Omental fat pad (tissue), 4 donors: ENCODE data around the gene PHKB. TPM values are rescaled to one million over a fixed set of nuclear protein-coding genes. Genes with fewer than 3 reads are reported as not detected.

Experiments used
- ATAC-seq: fragments of 150-250 bp; one replicate; pipeline ENCODE4 v1.9.1; 2016; ENCODE audit warnings: mild to moderate bottlenecking, moderate library complexity; ENCODE audit not compliant: low FRiP score
- DNase-seq: peaks from one replicate; pipeline ENCODE4 v3.0.0-alpha.2; 2019; ENCODE audit warnings: low spot score
- CTCF ChIP-seq, 3 donors: fragments of 450-650 bp; IDR thresholded peaks; one replicate each; pipeline ENCODE4 v1.5.1; 2016 to 2017; ENCODE audit warnings: antibody characterized with exemption in 3 of 3, mild to moderate bottlenecking in 3 of 3, moderate library complexity in 2 of 3
- total RNA-seq, 4 donors: library from RNA; depleted of rRNA; stranded (reverse); fragments of >200 nt; gene quantifications; one replicate each; pipeline ENCODE4 v1.1.0, GENCODE V29; 2016

The PHKB gene
- total RNA-seq, 4 donors from 2014 or later: 55.1 to 112 (median 66.4) TPM

- ATAC-seq (no peak), DNase-seq (no peak)
- TF ChIP-seq CTCF (IDR thresholded peaks at IDR 0.05): no peak
Measured at GRCh38 chr16:47483616-47484015, 22.5 kb downstream of the PHKB start.

GRCh38 chr16:47486856-47487255, 25.7 kb downstream of the PHKB start:
- DNase-seq (no peak), ATAC-seq (no peak)
- no peak for TF ChIP-seq CTCF (IDR thresholded peaks at IDR 0.05)

GRCh38 chr16:47488051-47488450, 26.9 kb downstream of the PHKB start:
- no peak for DNase-seq
- TF ChIP-seq CTCF (IDR thresholded peaks at IDR 0.05): no peak
- ATAC-seq: no peak

- TF ChIP-seq CTCF (IDR thresholded peaks at IDR 0.05): no peak
- no peak for DNase-seq
Measured at GRCh38 chr16:47490471-47490870, 29.3 kb downstream of the PHKB start.

GRCh38 chr16:47492036-47492427, 30.9 kb downstream of the PHKB start:
- TF ChIP-seq CTCF (IDR thresholded peaks at IDR 0.05): no peak
- ATAC-seq: no peak

More at GRCh38 chr16:47490471-47490870, 29.3 kb downstream of the PHKB start:
- ATAC-seq: no peak

GRCh38 chr16:47492428-47493377, 31.6 kb downstream of the PHKB start:
- peak; percentile 68 for ATAC-seq
- no peak for DNase-seq
- no peak for TF ChIP-seq CTCF (IDR thresholded peaks at IDR 0.05)

More at GRCh38 chr16:47492036-47492427, 30.9 kb downstream of the PHKB start:
- no peak for DNase-seq
